Fibroblast of villous mesenchyme (primary cell): Measurements from ENCODE around the gene HM13. TPM values are rescaled to one million over a fixed set of nuclear protein-coding genes. Genes with fewer than 3 reads are reported as not detected.

ENCODE experiments used
- DNase-seq: peaks from one replicate; pipeline ENCODE4 v3.0.0-alpha.2; 2010; ENCODE audit warnings: low read depth
- H3K4me3 ChIP-seq: 2 replicates; pipeline ENCODE4 v1.5.1; 2011; ENCODE audit warnings: low read depth, mild to moderate bottlenecking, low read length
- total RNA-seq: library from RNA; depleted of rRNA; stranded (reverse); fragments of >200 nt; gene quantifications from 2 replicates; pipeline ENCODE4 v1.2.3, GENCODE V29; 2012
- TF ChIP-seq, protein P1 (sequence below): IDR thresholded peaks from 2 replicates; pipeline ENCODE4 v1.5.1; 2012; ENCODE audit warnings: low read depth, mild to moderate bottlenecking, low read length; ENCODE audit not compliant: insufficient read depth

HM13 gene
- total RNA-seq, 1 donor: 91.1 TPM

- DNase-seq: peak; percentile 94
- TF ChIP-seq, protein P1, sequence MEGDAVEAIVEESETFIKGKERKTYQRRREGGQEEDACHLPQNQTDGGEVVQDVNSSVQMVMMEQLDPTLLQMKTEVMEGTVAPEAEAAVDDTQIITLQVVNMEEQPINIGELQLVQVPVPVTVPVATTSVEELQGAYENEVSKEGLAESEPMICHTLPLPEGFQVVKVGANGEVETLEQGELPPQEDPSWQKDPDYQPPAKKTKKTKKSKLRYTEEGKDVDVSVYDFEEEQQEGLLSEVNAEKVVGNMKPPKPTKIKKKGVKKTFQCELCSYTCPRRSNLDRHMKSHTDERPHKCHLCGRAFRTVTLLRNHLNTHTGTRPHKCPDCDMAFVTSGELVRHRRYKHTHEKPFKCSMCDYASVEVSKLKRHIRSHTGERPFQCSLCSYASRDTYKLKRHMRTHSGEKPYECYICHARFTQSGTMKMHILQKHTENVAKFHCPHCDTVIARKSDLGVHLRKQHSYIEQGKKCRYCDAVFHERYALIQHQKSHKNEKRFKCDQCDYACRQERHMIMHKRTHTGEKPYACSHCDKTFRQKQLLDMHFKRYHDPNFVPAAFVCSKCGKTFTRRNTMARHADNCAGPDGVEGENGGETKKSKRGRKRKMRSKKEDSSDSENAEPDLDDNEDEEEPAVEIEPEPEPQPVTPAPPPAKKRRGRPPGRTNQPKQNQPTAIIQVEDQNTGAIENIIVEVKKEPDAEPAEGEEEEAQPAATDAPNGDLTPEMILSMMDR: no peak
- H3K4me3 ChIP-seq: no peak overlapping the region
Measured at GRCh38 chr20:31560746-31561598, 46.7 kb downstream of the HM13 start.

DNA sequence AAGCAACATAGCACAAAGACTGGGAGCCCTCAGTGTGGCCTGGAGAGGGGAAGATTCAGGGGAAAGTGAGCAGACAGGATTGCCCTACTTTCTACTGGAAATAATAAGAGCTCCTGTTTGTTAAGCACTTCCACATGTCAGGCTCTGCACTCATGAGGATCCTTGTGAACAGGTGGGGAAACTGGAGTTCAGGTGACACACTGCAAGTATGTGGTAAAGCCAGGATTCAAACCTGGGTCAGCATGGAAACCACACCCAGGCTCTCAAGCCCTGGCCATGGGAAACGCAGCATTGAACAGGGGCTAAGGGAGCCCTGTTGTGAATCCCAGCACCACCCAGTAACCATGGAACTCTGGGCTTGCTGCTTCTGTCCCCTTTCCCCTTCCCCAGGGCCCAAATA lies 48.0 kb downstream of the HM13 start:
- TF ChIP-seq, protein P1: no peak
- no peak overlapping the region for H3K4me3 ChIP-seq
- no peak for DNase-seq

- TF ChIP-seq, protein P1: no peak
Measured at GRCh38 chr20:31564284-31564683, 50.0 kb downstream of the HM13 start.

DNA sequence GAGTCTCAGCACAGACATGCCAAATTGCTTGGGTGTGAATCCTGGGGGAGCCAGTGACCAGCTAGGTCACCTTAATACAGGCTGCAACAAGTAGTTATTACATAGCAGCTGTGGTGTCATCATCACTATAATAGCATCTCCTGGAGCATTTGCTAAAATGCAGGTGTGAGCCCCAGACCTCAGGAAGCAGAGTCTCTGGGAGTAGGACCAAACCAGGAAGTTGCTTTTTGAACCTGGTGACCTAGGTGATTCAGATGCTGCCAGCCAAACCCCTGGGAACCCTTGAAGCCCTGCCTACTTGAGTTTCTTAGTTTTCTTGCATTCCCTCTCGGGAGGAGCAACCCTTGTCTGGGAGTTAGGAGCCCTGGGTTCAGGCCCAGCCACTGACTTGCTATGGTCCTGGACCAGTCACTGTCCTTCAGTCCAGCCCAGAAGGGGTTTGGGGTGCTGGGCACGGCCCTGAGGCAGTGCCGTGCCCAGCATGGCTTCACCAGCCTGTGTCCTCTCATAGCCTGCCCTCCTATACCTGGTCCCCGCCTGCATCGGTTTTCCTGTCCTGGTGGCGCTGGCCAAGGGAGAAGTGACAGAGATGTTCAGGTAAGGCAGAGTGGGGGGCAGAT lies 51.6 kb downstream of the HM13 start:
- no peak overlapping the region for H3K4me3 ChIP-seq
- TF ChIP-seq, protein P1: no peak
- DNase-seq: no peak

More at GRCh38 chr20:31564284-31564683, 50.0 kb downstream of the HM13 start:
- H3K4me3 ChIP-seq: no peak overlapping the region
- no peak for DNase-seq

DNA sequence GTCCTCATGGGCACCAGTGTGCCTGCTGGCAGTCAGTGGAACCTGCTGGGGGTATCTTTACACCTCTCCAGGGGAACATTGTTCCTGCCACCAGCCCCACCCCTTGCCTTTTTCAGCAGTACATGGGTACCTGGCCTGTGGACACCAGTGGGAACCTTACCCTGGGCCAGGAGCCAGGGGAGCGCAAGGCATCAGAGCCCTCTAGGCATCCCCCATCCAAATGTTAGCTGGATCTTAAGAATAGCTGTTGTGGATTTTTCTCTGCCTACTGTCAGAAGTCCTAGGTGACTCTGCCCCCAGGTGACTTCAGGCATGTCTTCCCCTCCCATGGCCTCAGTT lies 52.0 kb downstream of the HM13 start:
- no peak overlapping the region for H3K4me3 ChIP-seq
- DNase-seq: no peak
- TF ChIP-seq, protein P1: no peak

DNA sequence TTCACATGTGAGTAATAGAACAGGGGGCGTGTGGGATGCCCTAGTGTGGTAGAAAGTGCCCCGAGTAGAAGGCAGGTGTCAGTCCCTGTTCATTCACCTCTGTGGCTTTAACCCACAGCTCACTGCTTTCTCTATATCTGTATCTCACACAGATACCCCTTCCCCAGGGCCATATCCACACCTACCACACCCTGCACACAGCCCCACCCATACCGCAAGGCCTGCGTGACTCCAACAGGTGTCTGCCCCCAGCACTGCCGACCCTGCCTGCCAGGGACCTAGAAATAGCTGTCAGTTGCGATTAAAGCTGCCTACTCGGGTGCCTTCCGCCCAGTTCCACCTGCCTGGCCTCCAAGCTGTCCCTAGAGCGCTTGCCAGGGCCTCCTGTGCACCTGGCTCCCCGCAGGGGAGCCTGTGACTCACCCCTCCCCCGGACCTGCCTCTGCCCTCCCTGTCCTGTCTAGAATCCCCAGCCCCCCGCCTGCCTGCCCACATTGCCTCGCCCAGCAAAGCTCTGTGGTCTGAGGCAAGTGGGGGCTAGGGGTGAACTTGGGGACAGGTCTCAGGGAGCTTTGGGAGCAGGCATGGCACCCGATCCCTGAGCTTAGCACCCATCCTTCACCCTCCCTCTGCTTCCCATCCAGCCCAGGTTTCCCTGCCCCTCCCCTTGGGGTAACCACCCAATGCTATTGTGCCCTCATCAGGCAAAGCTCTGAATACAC lies 52.6 kb downstream of the HM13 start:
- no peak for DNase-seq
- TF ChIP-seq, protein P1: no peak

More for the DNA sequence above, 52.6 kb downstream of the HM13 start:
- no peak overlapping the region for H3K4me3 ChIP-seq
